Astrocyte (in vitro differentiated cells and primary cell): ENCODE measurements around the gene NCBP2.

Experiments
- CTCF ChIP-seq: IDR thresholded peaks from 2 replicates; pipeline ENCODE4 v1.5.1; 2011; ENCODE audit warnings: low read depth, mild to moderate bottlenecking, inconsistent platforms, low read length, moderate library complexity; ENCODE audit not compliant: insufficient read depth
- EZH2 ChIP-seq: IDR thresholded peaks from 2 replicates; pipeline ENCODE4 v1.6.1; 2012; ENCODE audit warnings: mild to moderate bottlenecking, low read length, inconsistent platforms; ENCODE audit not compliant: insufficient read depth

- TF ChIP-seq CTCF (no peak), EZH2 (no peak)
Measured at GRCh38 chr3:196927571-196928453, 14.5 kb downstream of the NCBP2 start.
